GM21717 (cell line): Measurements from ENCODE around the gene PLXND1.
"Not testable (repeated sequence)": the region's sequence is repeated elsewhere in the genome, so short reads cannot be mapped to it uniquely, and the experiment has no call there.

Experiments used
- ATAC-seq: cut with Tn5 transposase; IDR thresholded peaks from one replicate; pipeline ENCODE4 v1.9.1; 2021; ENCODE audit warnings: mild to moderate bottlenecking, moderate library complexity; ENCODE audit not compliant: unreplicated experiment

Gene PLXND1

DNA sequence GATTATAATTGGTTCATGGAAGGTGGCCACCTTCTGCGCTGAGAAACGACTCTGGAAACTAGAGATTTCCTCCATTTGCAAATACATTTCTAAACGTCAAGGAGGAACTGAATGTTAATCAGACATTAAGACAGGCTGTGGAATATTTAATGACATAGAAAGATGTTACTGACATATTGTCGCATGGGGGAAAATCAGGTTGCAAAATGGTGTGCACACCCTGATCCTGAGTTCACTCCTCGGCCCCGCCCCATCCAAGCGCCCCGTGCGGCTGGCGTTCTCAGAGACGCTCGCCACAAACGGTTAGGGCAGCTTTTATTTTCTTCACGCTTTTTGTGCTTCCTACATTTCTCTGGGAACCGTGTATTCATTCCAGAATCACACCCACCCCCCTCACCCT is 52.8 kb downstream of the PLXND1 start:
- ATAC-seq: no peak

GRCh38 chr3:129553171-129553570 is 53.3 kb downstream of the PLXND1 start:
- no peak for ATAC-seq

GRCh38 chr3:129552287-129553050 is 54.0 kb downstream of the PLXND1 start:
- no peak for ATAC-seq

- no peak for ATAC-seq
These were observed 56.7 kb downstream of the PLXND1 start for GRCh38 chr3:129549805-129550204.

GRCh38 chr3:129549006-129549800 is 57.3 kb downstream of the PLXND1 start:
- ATAC-seq: no peak

DNA sequence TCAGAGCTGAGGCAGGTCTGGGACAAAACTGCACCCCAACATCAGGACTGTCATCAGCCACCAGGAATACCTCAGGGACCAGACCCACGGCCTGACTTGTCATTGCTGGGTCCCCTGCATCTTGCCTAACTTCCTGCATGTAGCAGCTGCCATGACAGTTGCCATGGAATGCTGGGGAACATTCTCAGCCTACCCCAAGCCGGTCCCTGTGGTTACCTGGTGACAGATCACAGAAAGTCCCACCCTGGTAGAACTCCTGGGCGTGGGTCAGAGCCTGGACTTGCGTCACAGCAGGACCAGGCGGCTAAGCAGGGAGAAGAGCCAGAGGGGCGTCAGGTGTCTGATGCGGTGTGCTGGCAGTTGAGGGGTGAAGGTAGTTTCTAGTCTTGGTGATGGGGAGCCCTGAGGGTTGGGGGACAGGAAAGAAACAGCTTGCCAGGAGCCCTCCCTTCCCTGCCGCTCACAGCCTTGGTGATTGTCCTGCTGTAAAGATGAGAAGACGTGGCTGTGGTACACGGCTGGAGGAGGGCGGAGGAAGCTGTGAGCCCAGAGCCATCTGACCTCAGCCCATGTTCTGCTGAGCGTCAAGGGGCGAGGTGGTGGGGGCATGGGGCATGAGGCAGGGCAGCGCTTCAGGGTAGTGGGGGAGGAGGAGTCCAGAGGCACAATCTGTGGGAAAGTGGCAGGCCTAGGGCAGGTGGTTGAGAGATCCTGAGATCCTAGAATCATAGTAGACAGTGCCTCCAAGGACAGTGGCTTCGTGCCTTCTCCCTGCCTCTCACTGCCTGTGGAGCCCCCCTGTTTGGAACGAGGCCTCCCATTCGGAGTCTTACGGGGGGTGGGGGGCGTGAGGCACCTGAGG is 58.1 kb downstream of the PLXND1 start:
- ATAC-seq: no peak

DNA sequence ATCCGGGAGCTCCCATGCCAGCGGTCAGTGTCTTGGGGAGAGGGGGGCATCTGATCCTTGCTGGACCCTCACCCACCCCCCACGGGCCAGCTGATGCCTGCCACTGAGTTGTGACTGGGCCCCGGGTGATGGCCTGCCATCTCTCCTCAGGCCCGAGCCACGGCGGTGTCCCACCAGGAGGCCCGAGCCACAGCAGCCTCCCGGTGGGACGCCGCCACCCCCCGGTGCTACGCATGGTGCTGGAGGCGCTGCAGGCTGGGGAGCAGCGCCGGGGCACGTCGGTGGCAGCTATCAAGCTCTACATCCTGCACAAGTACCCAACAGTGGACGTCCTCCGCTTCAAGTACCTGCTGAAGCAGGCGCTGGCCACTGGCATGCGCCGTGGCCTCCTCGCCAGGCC is 59.2 kb downstream of the PLXND1 start:
- no peak for ATAC-seq

GRCh38 chr3:129545951-129546350 is 60.5 kb downstream of the PLXND1 start:
- not testable (repeated sequence) for ATAC-seq

DNA sequence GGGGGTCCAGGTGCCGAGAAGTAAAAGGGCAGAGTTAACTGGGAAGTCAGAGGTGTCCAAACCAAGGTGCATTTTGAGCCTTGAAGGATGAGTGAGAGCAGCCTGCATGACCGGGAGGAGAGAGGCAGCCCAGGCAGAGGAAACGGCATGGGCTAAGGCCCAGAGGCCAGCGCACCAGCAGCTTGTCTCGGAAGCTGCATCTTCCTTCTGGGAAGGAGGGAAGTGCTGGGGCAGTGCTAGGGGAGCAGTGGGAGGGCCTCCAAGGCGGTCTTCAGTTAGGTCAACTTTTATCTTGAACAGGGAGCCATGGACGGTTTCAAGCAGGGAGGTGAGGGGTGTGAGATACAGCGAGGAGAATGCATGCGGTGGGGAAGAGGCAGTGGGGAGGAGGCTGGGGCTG is 62.5 kb downstream of the PLXND1 start:
- no peak for ATAC-seq

GRCh38 chr3:129543156-129543790 is 63.2 kb downstream of the PLXND1 start, which contains the start of gene H1-8:
H1-8 (plus strand) TSS chr3:129543175; CDS start chr3:129543219, 44 bp downstream.
- no peak for ATAC-seq

GRCh38 chr3:129542747-129543146 is 63.7 kb downstream of the PLXND1 start:
- ATAC-seq: no peak

GRCh38 chr3:129540776-129541516 is 65.5 kb downstream of the PLXND1 start:
- ATAC-seq: no peak

DNA sequence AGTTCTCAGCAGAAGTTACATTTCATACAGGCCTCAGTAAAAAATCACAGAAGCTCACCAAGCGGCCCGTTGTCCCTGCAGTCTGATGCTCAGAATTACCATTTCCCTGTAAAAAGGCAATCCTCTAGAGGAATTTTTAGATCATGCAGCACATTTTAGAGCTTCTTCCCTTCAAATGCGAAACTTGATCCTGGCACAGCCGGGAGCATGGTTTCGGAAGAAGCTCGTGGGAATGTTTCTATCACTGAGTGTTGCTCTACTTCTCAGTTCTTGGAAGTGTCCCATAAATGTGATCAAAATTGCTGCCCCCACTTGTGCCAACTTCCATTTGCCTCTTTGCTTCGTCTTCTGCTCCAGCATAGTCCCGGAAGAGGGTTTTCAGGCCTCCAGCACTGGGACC is 67.3 kb downstream of the PLXND1 start:
- ATAC-seq: no peak

- ATAC-seq: no peak
These were observed 69.7 kb downstream of the PLXND1 start for GRCh38 chr3:129536804-129537203.

GRCh38 chr3:129536374-129536667 is 70.2 kb downstream of the PLXND1 start:
- ATAC-seq: no peak

DNA sequence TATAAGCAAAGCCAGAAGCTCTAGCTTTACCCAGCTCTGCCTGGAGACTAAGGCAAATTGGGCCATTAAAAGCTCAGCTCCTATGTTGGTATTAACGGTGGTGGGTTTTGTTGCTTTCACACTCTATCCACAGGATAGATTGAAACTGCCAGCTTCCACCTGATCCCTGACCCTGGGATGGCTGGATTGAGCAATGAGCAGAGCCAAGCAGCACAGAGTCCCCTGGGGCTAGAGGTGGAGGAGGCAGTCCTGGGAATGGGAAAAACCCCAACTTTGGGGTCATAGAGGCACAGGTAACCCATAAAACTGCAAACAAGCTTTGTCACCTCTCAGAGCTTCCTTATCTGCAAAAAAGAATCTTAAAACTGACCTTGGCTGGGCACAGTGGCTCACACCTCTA is 71.4 kb downstream of the PLXND1 start:
- ATAC-seq: no peak

GRCh38 chr3:129534428-129535027 is 71.9 kb downstream of the PLXND1 start:
- no peak for ATAC-seq

DNA sequence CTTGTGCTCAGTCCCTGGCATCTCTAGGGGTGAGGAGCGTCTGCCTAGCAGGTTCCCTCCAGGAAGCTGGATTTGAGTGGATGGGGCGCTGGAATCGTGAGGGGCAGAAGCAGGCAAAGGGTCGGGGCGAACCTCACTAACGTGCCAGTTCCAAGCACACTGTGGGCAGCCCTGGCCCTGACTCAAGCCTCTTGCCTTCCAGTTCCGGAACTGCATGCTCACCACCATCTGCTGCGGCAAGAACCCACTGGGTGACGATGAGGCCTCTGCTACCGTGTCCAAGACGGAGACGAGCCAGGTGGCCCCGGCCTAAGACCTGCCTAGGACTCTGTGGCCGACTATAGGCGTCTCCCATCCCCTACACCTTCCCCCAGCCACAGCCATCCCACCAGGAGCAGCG is 73.1 kb downstream of the PLXND1 start:
- no peak for ATAC-seq

DNA sequence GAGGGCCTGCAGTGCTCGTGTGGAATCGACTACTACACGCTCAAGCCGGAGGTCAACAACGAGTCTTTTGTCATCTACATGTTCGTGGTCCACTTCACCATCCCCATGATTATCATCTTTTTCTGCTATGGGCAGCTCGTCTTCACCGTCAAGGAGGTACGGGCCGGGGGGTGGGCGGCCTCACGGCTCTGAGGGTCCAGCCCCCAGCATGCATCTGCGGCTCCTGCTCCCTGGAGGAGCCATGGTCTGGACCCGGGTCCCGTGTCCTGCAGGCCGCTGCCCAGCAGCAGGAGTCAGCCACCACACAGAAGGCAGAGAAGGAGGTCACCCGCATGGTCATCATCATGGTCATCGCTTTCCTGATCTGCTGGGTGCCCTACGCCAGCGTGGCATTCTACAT is 74.2 kb downstream of the PLXND1 start:
- no peak for ATAC-seq

DNA sequence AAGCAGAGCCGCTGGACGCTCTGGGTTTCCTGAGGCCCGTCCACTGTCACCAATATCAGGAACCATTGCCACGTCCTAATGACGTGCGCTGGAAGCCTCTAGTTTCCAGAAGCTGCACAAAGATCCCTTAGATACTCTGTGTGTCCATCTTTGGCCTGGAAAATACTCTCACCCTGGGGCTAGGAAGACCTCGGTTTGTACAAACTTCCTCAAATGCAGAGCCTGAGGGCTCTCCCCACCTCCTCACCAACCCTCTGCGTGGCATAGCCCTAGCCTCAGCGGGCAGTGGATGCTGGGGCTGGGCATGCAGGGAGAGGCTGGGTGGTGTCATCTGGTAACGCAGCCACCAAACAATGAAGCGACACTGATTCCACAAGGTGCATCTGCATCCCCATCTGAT is 74.8 kb downstream of the PLXND1 start:
- no peak for ATAC-seq
